Mucosa of gallbladder (tissue), 1 donor: Measurements from ENCODE around the gene CAVIN2. TPM values are rescaled to one million over a fixed set of nuclear protein-coding genes. Genes with fewer than 3 reads are reported as not detected.

ENCODE experiments used
- DNase-seq: peaks from one replicate; pipeline ENCODE4 v3.0.0-alpha.2; 2020; ENCODE audit warnings: low spot score
- total RNA-seq: library from RNA; stranded (reverse); gene quantifications from one replicate; pipeline ENCODE4 v1.2.1, GENCODE V29; 2021
- donor health status: DM: no; HTN: no; CAD: no.

CAVIN2 gene
- total RNA-seq, 1 donor from 2014 or later = 138 TPM

GRCh38 chr2:191864628-191865374 lies 17.9 kb upstream of the CAVIN2 start:
- no peak for DNase-seq

GRCh38 chr2:191863988-191864387 lies 17.1 kb upstream of the CAVIN2 start:
- DNase-seq = no peak

DNA sequence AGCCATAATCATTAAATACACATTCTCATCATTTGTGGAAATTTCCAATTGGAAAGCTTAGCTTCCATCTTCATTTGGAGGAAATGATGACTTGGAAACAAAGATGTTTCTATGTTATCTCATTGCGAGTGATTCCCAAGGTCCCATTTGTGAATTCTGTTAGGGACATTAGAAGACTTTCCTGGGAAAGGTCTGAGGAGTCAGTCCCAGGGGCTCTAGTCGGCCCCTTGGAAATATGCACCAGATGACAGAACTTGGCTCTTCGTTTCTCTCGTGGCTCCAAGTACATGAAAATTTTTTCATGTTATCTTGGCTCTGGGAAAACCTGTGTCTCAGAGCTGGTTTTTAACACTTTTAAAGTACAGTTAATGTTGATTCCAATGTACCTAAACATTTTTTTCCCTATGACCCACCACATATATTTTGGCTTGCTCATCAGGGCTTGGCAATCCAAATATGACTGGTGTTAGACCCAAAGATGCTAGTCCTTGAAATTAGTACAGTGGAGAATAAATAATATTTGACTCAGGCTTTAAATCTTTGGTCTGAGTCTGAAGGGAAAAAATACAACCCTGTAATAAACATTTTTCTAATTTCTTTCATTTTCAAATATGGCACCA lies 15.4 kb upstream of the CAVIN2 start:
- no peak for DNase-seq

GRCh38 chr2:191860760-191861466 lies 14.0 kb upstream of the CAVIN2 start:
- DNase-seq = no peak

DNA sequence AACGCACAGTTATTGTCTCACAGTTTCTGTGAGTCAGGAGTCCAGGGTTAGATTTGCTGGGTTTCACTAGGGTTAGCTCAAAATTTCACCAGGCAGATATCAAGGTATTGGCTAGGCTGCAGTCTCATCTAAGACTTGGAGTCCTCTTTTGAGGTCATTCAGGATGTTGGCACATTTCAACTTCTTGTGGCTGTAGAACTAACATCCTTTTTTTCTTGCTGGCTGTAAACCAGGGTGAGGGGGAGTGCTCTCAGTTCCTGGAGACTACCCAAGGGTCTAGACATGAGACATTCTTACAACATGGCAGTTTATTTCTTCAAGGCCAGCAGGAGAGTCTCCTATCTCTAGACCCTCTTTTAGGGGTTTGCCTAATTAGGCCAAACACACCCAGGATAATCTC lies 12.8 kb upstream of the CAVIN2 start:
- DNase-seq = no peak

DNA sequence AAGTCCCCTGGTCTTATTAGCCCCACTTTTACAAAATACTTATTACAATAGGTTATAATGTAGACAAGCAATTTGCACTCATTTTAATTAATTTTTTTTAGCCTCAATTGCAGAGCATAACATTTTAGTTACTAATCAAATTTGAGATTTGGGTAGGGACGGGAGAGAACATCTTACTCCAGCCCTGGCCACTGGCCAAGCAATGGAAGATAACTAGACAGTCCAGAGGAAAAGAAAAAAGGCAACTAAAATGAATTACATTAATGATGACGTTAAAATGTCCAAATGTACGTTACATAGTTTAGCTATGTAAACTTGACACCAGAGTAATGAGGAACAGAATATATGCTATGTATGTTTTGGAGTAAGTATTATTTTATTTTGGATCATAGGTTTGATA lies 11.0 kb upstream of the CAVIN2 start:
- no peak for DNase-seq

DNA sequence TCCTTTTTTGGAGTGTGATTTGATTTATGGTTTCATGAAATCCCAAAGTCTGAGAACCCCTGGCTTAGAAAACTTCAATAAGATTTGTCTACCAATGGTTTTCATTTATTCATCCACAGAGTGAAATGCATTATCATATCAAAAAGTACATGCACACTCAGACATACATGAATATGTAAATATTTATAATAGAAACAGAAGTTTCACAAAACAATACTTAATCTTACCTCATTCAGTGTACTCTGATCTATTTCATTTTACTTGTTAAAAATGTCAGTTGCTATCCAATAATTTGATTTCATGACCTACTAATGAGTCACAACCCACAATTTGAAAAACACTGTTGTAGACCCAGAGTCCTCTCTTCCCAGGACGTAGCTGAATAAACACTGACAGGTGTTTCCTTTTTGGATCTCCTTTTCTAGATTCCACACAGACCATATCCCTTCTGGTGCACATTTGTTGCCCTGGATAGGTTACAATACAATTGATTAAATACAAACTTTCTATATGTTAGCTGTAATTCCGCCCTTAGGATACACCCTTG lies 10.4 kb upstream of the CAVIN2 start:
- DNase-seq = no peak

DNA sequence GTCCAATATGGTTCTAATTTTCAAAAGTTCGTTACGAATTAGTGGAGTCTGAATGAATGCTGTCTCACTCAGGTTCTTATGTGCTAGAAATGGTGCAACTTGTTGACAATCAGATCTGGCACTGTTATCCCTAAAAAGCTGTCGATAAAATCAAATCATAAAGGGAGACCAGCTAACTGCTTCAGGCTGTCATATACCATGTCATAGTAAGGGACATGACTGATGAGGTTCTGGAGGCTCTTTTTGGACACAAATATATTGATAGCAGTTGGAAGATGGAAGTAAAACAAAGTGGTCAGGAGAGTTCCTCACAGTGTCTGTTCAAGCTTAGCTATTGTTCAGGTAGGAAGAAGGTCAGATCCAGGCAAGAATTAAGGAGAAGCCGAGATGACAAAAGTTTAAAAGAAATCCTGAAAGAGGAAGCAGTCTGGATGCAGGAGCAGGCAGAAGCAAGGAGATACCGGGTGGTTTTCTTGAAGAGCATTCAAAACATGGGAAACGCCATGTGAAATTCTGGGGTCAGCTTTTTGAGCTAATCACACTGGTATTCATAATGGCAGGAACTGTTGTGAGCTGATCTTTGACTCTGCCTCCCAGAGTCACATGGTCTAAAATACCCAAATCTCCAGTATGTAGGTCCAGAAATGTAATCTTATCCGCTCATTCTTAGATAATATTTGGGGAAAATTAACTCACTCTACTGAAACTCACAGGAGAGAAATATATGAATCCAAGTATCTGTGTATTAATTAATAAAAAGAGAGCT lies 9.4 kb upstream of the CAVIN2 start:
- no peak for DNase-seq

GRCh38 chr2:191855382-191855781 lies 8.5 kb upstream of the CAVIN2 start:
- DNase-seq = no peak

DNA sequence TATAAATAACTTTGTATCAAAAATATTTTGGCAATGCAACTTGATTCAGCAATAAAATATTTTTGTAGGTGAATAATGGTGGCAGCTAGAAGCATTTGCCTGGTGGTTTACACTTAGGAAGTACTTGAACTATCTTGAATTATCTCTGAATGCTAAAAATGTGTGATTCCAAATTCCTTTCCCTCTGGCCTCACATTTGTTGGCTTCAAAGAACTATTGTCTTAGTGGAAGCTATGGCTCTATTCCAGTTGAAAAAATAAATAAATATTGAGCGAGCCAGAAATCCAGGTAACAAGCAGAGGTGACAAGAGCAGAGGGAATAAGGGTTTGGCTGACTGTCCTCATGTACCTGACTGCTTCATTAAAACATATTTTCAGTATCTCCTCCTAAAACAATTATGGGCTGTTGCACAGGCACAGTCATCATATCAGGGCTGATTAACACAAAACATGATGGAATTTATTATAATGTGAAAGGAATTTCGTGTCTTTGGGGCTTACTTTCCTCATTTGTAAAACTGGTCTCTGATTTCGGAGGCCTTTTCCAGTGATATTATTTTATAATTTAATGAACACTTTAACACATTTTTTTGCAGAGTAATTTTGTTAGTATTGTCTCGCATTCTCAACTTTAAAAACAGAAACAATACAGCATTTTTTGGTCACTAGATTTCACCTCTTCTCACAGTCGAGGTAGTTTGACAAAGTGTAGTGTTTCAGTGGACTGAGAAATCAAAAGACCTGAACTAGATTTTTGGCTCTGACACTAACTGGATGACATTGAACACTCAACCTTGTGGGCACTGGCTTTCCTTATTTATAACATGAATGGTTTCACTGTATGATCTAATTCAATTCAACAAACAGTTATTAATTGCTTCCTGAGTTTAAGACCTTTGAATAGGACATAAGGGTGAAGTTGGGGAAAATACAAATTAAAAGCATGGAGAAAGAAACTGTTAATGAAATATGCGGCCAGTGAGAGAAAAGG lies 7.8 kb upstream of the CAVIN2 start:
- DNase-seq = no peak

DNA sequence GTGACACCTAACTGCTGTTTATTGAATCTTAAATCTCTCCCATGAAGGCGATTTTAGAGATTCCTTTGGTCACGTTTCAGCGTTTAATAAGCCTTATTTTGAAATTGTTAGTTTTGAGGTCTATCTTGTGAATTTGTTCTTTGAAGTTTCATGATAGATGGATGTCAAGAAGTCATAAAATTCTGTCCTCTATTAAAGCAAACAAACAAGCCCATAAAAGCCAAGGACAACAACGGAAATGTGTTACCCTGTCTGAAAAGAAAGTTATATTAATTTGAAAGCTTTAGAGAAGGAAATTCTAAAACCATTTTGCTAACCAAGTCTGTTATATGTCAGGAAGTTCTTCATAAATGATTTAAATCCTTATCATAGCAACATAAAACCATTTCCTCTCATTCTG lies 7.0 kb upstream of the CAVIN2 start:
- DNase-seq = no peak

DNA sequence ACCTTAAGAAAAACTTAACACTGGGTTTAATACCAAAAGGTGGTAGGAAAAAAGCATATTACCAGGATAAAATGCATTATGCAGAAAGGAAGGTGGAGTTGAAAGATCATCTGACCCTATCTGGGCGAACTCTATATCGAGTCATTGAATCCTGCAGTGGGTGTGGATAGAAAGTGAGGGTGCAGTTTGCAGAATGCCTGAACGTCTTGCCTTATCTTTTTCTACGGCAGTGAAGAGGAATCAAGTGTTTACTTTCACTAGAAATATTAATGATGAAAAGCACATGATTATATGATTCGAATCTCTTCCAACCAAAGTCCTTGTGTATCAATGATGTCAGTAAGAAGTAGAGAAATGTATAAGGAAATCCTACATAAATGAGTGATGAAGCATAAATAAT lies 4.3 kb upstream of the CAVIN2 start:
- no peak for DNase-seq

DNA sequence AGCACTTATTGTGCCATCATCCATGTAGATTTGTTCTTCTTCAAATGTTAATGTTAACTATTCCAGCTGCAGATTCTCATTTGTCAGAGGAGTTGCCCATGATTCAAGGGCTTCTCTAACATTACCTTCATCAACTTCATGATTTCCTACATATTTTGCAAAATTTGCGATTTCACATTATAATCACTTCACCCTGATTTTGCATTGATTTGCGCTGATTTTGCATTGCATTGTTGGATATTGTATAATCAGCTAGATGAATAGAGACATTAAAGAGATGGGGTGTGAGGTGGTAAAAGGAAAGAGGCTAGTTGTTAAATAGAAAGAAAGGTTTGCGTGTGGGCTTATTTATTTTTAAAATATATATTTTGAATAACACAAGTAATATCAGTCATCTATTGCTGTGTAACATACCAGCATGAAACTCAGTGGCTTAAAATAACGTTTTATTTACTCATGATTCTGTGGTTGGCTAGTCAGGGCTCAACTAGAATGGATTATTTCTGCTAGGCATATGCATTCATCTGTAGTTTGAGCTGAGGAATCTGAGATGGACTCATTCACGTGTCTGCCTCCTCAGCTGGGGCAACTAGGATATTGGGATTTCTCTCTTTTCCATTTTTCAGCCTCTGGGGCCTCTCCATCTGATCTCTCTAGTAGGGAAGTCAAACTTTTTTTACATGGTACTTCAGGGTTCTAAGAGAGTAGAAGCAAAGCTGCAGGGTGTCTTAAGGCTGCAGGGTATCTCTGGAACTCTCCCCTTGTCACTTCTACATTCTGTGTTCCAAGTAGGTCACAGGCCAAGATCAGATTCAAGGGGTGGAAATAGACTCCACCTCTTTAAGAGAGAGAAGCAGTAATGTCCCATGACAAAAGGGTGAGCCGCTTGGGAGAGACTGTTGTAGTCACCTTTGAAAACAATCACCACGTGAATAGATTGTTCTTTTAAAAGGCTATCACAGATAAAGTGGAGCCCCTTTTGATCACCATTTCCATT lies 2.2 kb upstream of the CAVIN2 start:
- DNase-seq = no peak

DNA sequence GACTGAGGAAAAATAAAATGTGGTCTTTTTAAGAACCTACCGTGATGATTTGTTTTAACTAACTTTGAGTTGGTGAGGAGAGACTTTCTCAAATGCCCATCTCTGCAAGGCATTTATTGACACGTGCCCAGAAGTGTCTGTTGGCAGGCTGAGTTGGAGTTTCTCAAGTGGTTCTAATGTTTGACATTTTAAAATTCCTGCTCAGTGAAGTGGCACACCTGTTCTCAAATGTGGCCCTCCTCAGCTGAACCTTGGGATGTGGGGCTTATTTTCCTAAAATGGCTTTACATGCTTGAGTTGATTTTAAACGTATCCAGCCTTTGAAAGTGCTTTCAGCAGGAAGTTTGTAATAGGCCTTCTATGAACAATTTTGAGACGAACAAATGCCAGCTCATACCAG lies 876 bp upstream of the CAVIN2 start:
- DNase-seq = no peak

DNA sequence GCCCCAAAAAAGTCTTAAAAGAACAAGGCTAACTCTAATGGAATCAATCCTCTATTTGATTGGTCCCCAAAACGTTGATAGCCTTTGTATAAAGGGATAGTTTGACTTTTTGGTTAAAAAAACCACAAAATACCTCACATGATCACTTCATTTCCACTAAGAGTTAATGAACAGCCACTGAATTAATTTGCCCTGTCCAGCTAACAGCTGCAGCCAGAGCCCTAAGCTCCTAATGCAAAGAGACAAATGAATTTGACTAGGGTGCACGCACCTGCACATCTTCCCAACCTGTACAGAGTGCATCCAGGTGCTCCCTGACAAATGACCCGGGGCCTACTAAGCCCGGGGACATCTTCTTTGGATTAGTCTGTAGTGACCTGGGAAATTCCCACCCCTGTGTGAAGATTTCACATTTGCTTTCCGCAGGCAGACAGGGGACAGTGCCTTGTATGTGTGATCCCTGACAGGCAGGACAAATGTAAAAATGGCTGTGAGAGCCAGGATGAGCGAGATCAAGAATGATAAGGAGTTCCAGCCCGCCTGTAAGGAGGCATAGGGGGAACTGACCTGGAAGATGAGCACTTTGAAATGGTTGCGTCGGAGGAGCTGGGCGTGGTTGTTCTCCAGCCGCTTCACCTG lies 893 bp downstream of the CAVIN2 start:
- no peak for DNase-seq

- no peak for DNase-seq
Measured at GRCh38 chr2:191845248-191845715, 1.6 kb downstream of the CAVIN2 start.

GRCh38 chr2:191844706-191845105 lies 2.2 kb downstream of the CAVIN2 start:
- no peak for DNase-seq

- no peak for DNase-seq
Measured at GRCh38 chr2:191840921-191841320, 6.0 kb downstream of the CAVIN2 start.
